ENCODE data around the gene CRYBA1.

DNA sequence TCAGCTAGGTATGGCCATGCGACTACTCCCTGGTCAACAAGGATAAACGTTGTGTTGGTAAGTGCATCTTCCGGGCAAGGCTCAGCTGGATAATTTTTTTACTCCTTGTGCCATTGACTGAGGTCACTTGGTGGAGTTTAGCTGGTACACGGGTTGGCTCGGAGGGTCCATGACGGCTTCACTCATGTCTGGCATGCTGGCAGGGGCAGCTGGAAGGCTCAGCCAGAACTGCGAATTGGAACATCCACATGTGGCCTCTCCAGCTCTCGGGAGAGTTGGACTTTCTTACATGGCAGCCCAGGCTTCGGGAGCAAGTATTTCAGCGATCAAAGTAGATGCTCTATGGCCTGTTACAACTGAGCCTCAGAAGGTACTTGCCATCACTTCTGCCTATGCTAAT is 31.5 kb upstream of the CRYBA1 start:
- TF ChIP-seq CTCF (IDR thresholded peaks at IDR 0.05; ENCODE audit: low read depth, low read length) (no peak), POLR2A (IDR thresholded peaks at IDR 0.05; ENCODE audit: extremely low read depth, insufficient read length) (no peak)

All from NB4 (cell line).